Heart left ventricle (tissue), 13 donors: ENCODE results near the gene RAMP1.

ENCODE experiments used
- POLR2A ChIP-seq, 2 donors: fragments of 450-650 bp; IDR thresholded peaks; one replicate each; pipeline ENCODE4 v1.6.1; 2017; ENCODE audit warnings: antibody characterized with exemption in 2 of 2, mild to moderate bottlenecking in 2 of 2, moderate library complexity in 2 of 2
- TF ChIP-seq, protein P1 (sequence below), 12 donors: fragments of 200-600 bp; sonication (generic) in 4 of 12; IDR thresholded peaks; one replicate each; pipeline versions ENCODE4 v1.5.0 to v1.8.0; 2018 to 2022; ENCODE audit warnings: antibody characterized with exemption in 12 of 12, mild to moderate bottlenecking in 5 of 12
- donor health status: ischemic (EF 13 %, LVEDD 7.1; RV severe dilation, severe dysfunction).
- donor health status: DM: no; HTN: yes; CAD: no.
- donor health status: DM: no; HTN: no; CAD: no.
- donor health status: ischemic (EF 25% LVEDD 6.9; RV normal size, moderate dysfunction).
- donor health status: ischemic (EF 25% LVEDD 5.7; RV mildly dilated, moderate dysfunction).
- donor health status: ischemic (EF 35%, LVEDD 5.7; RV mildly dilated, moderate dysfunction).
- donor health status: nonischemic (EF 11% LVEDD 7.7; RV severe dilation, severe dysfunction).
- donor health status: DM: yes; HTN: yes; CAD: no.
- donor health status: PGD.
- donor health status: ischemic (EF 29% LVEDD 5.4; RV normal size, mild dysfunction).
- donor health status: nonischemic (EF 23%, LVEDD 6.1; RV moderate dilation, normal function).

DNA sequence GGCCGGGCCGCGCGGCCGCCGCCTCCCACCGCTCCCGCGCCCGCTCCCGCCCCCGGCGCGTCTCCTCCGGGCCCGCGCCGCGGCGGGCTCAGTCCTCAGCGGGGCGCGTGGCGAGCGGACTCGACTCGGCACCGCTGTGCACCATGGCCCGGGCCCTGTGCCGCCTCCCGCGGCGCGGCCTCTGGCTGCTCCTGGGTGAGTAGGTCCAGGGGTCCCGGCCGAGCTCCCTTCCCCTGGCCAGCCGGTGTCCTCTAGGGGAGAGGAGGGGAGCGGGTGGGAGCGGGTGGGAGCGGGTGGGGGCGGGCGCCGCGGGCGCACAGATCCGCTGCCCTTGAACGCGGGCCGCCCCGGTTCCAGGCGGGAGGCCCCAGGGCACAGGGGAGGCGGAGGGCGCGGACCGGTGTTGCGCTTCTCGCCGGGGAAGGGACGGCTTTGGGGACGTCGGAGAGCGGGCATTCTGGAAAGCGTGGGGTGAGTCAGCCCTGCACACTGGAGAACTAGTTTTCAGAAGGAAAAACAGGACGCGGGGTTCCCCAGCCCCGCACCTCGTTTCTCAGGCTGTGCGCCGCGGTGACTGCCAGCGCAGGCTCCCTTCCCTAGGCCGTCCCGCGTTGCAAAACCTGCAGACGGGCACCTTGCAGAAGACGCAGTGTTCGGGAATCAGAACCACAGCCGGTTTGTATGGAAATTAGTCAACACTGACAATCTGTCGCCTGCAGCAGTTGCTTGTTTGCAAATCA is at the start of gene RAMP1:
- TF ChIP-seq, protein P1, sequence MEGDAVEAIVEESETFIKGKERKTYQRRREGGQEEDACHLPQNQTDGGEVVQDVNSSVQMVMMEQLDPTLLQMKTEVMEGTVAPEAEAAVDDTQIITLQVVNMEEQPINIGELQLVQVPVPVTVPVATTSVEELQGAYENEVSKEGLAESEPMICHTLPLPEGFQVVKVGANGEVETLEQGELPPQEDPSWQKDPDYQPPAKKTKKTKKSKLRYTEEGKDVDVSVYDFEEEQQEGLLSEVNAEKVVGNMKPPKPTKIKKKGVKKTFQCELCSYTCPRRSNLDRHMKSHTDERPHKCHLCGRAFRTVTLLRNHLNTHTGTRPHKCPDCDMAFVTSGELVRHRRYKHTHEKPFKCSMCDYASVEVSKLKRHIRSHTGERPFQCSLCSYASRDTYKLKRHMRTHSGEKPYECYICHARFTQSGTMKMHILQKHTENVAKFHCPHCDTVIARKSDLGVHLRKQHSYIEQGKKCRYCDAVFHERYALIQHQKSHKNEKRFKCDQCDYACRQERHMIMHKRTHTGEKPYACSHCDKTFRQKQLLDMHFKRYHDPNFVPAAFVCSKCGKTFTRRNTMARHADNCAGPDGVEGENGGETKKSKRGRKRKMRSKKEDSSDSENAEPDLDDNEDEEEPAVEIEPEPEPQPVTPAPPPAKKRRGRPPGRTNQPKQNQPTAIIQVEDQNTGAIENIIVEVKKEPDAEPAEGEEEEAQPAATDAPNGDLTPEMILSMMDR (IDR thresholded peaks at IDR 0.05), result no peak
- TF ChIP-seq POLR2A (IDR thresholded peaks at IDR 0.05), result no peak
